MM.1S (cell line): ENCODE results near the gene HOXC9.
A peak's percentile ranks its signal among the peaks of the same experiment; 100 is the strongest.

ENCODE experiments used
- DNase-seq: peaks from one replicate; pipeline ENCODE4 v3.0.0-alpha.2; 2015
- H2AFZ ChIP-seq: fragments of 300-600 bp; sonication (generic); 2 replicates; pipeline ENCODE4 v1.6.0; 2016; ENCODE audit warnings: antibody characterized with exemption, low read length
- H3F3A ChIP-seq: fragments of 300-600 bp; sonication (generic); 2 replicates; pipeline ENCODE4 v1.6.1; 2016; ENCODE audit warnings: mild to moderate bottlenecking, antibody characterized with exemption, low read length, moderate library complexity, mixed read lengths; ENCODE audit not compliant: insufficient read depth
- H3K27ac ChIP-seq: fragments of 300-600 bp; sonication (generic); 2 replicates; pipeline ENCODE4 v1.5.1; 2016; ENCODE audit warnings: mild to moderate bottlenecking, low read length
- H3K27me3 ChIP-seq: fragments of 300-600 bp; sonication (generic); replicated peaks from 2 replicates; pipeline ENCODE4 v1.6.0; 2016; ENCODE audit warnings: low read length; ENCODE audit not compliant: insufficient read depth
- H3K36me3 ChIP-seq: fragments of 300-600 bp; sonication (generic); replicated peaks from 2 replicates; pipeline ENCODE4 v1.6.1; 2016; ENCODE audit warnings: mild to moderate bottlenecking, low read length, mixed read lengths; ENCODE audit not compliant: insufficient read depth
- H3K4me1 ChIP-seq: fragments of 300-600 bp; sonication (generic); 2 replicates; pipeline ENCODE4 v1.6.1; 2016; ENCODE audit warnings: low read length, mixed read lengths
- H3K4me2 ChIP-seq: fragments of 300-600 bp; sonication (generic); 2 replicates; pipeline ENCODE4 v1.6.0; 2016; ENCODE audit warnings: low read depth, low read length
- H3K4me3 ChIP-seq: fragments of 300-600 bp; sonication (generic); 2 replicates; pipeline ENCODE4 v1.5.1; 2016; ENCODE audit warnings: low read length, mixed read lengths
- H3K79me2 ChIP-seq: fragments of 300-600 bp; sonication (generic); 2 replicates; pipeline ENCODE4 v1.6.1; 2016; ENCODE audit warnings: mixed run types, low read length, mixed read lengths
- H3K9ac ChIP-seq: fragments of 300-600 bp; sonication (generic); 2 replicates; pipeline ENCODE4 v1.6.1; 2016; ENCODE audit warnings: low read length, mixed read lengths
- H3K9me2 ChIP-seq: fragments of 300-600 bp; sonication (generic); replicated peaks from 2 replicates; pipeline ENCODE4 v1.6.1; 2016; ENCODE audit warnings: mild to moderate bottlenecking, low read length, mixed read lengths; ENCODE audit not compliant: insufficient read depth
- H3K9me3 ChIP-seq: fragments of 300-600 bp; sonication (generic); replicated peaks from 2 replicates; pipeline ENCODE4 v1.6.1; 2016; ENCODE audit warnings: mild to moderate bottlenecking, low read length, mixed read lengths; ENCODE audit not compliant: insufficient read depth
- H4K20me1 ChIP-seq: fragments of 300-600 bp; sonication (generic); 2 replicates; pipeline ENCODE4 v1.6.1; 2016; ENCODE audit warnings: mild to moderate bottlenecking, low read length, moderate library complexity, mixed read lengths; ENCODE audit not compliant: insufficient read depth
- EZH2 ChIP-seq: fragments of 300-600 bp; sonication (generic); optimal IDR thresholded peaks from 2 replicates; pipeline ENCODE3; 2017; ENCODE audit warnings: low read depth, mild to moderate bottlenecking, antibody characterized with exemption, low read length, mixed read lengths
- EZH2phosphoT487 ChIP-seq: fragments of 300-600 bp; sonication (generic); IDR thresholded peaks from 2 replicates; pipeline ENCODE4 v1.6.1; 2018; ENCODE audit warnings: antibody characterized with exemption, low read length
- TF ChIP-seq, protein P1 (sequence below): fragments of 300-600 bp; sonication (generic); IDR thresholded peaks from 2 replicates; pipeline ENCODE4 v1.5.1; 2016; ENCODE audit warnings: antibody characterized with exemption, low read length, mixed read lengths

HOXC9 gene

GRCh38 chr12:54031480-54031879 lies 31.5 kb downstream of the HOXC9 start:
- Histone ChIP-seq H3K27ac (no peak overlapping the region), H3K4me3 (no peak overlapping the region), H3K9ac (no peak overlapping the region), H3F3A (no peaks in the 10 kb centered on the region), H3K9me2 (no peaks in the 10 kb centered on the region), H3K36me3 (no peaks in the 10 kb centered on the region), H3K79me2 (no peaks in the 10 kb centered on the region), H3K9me3 (no peaks in the 10 kb centered on the region), H2AFZ (no peak overlapping the region), H3K27me3 (peaks cover 98% of the 10 kb centered on the region), H3K4me2 (no peak overlapping the region), H3K4me1 (no peaks in the 10 kb centered on the region), H4K20me1 (no peaks in the 10 kb centered on the region)
- TF ChIP-seq, protein P1, sequence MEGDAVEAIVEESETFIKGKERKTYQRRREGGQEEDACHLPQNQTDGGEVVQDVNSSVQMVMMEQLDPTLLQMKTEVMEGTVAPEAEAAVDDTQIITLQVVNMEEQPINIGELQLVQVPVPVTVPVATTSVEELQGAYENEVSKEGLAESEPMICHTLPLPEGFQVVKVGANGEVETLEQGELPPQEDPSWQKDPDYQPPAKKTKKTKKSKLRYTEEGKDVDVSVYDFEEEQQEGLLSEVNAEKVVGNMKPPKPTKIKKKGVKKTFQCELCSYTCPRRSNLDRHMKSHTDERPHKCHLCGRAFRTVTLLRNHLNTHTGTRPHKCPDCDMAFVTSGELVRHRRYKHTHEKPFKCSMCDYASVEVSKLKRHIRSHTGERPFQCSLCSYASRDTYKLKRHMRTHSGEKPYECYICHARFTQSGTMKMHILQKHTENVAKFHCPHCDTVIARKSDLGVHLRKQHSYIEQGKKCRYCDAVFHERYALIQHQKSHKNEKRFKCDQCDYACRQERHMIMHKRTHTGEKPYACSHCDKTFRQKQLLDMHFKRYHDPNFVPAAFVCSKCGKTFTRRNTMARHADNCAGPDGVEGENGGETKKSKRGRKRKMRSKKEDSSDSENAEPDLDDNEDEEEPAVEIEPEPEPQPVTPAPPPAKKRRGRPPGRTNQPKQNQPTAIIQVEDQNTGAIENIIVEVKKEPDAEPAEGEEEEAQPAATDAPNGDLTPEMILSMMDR = no peak
- no peak for TF ChIP-seq EZH2
- TF ChIP-seq EZH2phosphoT487 = no peak
- no peak for DNase-seq

DNA sequence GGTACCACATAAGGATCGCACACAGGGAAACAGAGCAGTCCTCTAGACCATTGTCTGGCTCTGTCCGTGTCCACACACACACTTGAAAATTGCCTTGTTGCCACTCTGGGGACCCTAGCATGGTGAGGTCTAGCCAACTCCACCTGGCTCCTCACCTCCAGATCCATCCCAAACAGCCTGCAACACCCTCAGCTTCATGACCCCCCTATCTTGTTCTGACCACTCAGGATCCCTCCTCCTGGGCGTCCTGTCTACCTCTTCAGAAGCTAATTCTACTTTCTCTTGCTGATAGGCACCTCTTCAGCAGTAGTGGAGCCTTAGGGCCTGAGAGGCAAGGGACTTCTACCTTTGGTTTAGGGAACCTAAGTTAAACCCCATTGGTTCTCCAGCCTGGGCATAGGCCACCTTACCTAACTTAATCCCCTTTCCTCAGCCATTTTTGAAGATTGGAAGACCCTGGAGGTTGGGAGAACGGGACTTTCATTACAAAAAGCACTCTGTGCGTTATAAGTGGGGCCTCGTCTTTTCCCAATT lies 32.2 kb downstream of the HOXC9 start:
- Histone ChIP-seq H3K9ac (no peak overlapping the region), H3K27ac (no peak overlapping the region), H3K9me2 (no peaks in the 10 kb centered on the region), H3K9me3 (no peaks in the 10 kb centered on the region), H3K36me3 (no peaks in the 10 kb centered on the region), H3F3A (no peaks in the 10 kb centered on the region), H3K27me3 (peaks cover 97% of the 10 kb centered on the region), H3K4me2 (no peak overlapping the region), H3K4me3 (no peak overlapping the region), H2AFZ (no peak overlapping the region), H4K20me1 (no peaks in the 10 kb centered on the region), H3K4me1 (no peaks in the 10 kb centered on the region), H3K79me2 (no peaks in the 10 kb centered on the region)
- TF ChIP-seq EZH2phosphoT487 (no peak), EZH2 (no peak)
- TF ChIP-seq, protein P1 = no peak
- no peak for DNase-seq

GRCh38 chr12:54032627-54033100 lies 32.7 kb downstream of the HOXC9 start, which contains the start of gene HOXC5:
HOXC5 (plus strand) TSS chr12:54033050; CDS start chr12:54033123, 73 bp downstream.
- Histone ChIP-seq H3K27ac (no peak within 1 kb of the TSS), H3K79me2 (no peaks in the 10 kb centered on the region), H3K9me2 (no peaks in the 10 kb centered on the region), H2AFZ (no peak within 1 kb of the TSS), H4K20me1 (no peaks in the 10 kb centered on the region), H3K9me3 (no peaks in the 10 kb centered on the region), H3K4me2 (peak within 1 kb of the TSS; percentile 33; the same call in 1 of the 2 replicates), H3F3A (no peaks in the 10 kb centered on the region), H3K36me3 (no peaks in the 10 kb centered on the region), H3K4me3 (no peak within 1 kb of the TSS), H3K4me1 (no peaks in the 10 kb centered on the region), H3K27me3 (peaks cover 96% of the 10 kb centered on the region), H3K9ac (no peak within 1 kb of the TSS)
- peak; percentile 53 for DNase-seq
- TF ChIP-seq EZH2phosphoT487 (no peak), EZH2 (no peak)
- TF ChIP-seq, protein P1 = peak; percentile 93
